GM19193 (cell line): ENCODE data around the gene EXOC6B.

Experiments
- POLR2A ChIP-seq: IDR thresholded peaks from 4 replicates; pipeline ENCODE4 v1.6.1; 2011; ENCODE audit not compliant: insufficient read depth, insufficient read length; ENCODE audit errors: extremely low read depth

EXOC6B gene

GRCh38 chr2:72255540-72255939 is 570.3 kb downstream of the EXOC6B start:
- no peak for TF ChIP-seq POLR2A

GRCh38 chr2:72254831-72255451 is 570.9 kb downstream of the EXOC6B start:
- TF ChIP-seq POLR2A, result no peak

GRCh38 chr2:72238311-72238710 is 587.5 kb downstream of the EXOC6B start:
- TF ChIP-seq POLR2A, result no peak

GRCh38 chr2:72237549-72237948 is 588.3 kb downstream of the EXOC6B start:
- no peak for TF ChIP-seq POLR2A

- no peak for TF ChIP-seq POLR2A
Measured at GRCh38 chr2:72236445-72237067, 589.3 kb downstream of the EXOC6B start.

- TF ChIP-seq POLR2A, result no peak
Measured at GRCh38 chr2:72235497-72236415, 590.1 kb downstream of the EXOC6B start.

- no peak for TF ChIP-seq POLR2A
Measured at GRCh38 chr2:72233211-72233610, 592.6 kb downstream of the EXOC6B start.

- TF ChIP-seq POLR2A, result no peak
Measured at GRCh38 chr2:72222829-72223564, 602.8 kb downstream of the EXOC6B start.

GRCh38 chr2:72220170-72220569 is 605.7 kb downstream of the EXOC6B start:
- TF ChIP-seq POLR2A, result no peak

GRCh38 chr2:72214429-72215143 is 611.2 kb downstream of the EXOC6B start:
- no peak for TF ChIP-seq POLR2A

GRCh38 chr2:72212486-72212855 is 613.4 kb downstream of the EXOC6B start:
- no peak for TF ChIP-seq POLR2A

GRCh38 chr2:72211777-72212485 is 613.9 kb downstream of the EXOC6B start:
- no peak for TF ChIP-seq POLR2A

- no peak for TF ChIP-seq POLR2A
Measured at GRCh38 chr2:72211350-72211749, 614.5 kb downstream of the EXOC6B start.

GRCh38 chr2:72210470-72210869 is 615.4 kb downstream of the EXOC6B start:
- no peak for TF ChIP-seq POLR2A
